Mesothelial cell of epicardium (in vitro differentiated cells): ENCODE data around the gene SMIM38. TPM values are rescaled to one million over a fixed set of nuclear protein-coding genes. Genes with fewer than 3 reads are reported as not detected.

Experiments used
- DNase-seq, 2 experiments: peaks; one replicate each; pipeline ENCODE4 v3.0.0; 2021; ENCODE audit warnings: low spot score in 2 of 2; ENCODE audit not compliant: unreplicated experiment in 2 of 2
- H3K27ac Mint-ChIP-seq: 2 replicates; pipeline ENCODE4 v1.8.0; 2021; ENCODE audit warnings: mixed read lengths
- H3K27me3 Mint-ChIP-seq: 2 replicates; pipeline ENCODE4 v1.8.0; 2021; ENCODE audit warnings: low read depth, mixed read lengths
- H3K36me3 Mint-ChIP-seq: 2 replicates; pipeline ENCODE4 v1.8.0; 2021; ENCODE audit warnings: mixed read lengths
- H3K4me1 Mint-ChIP-seq: 2 replicates; pipeline ENCODE4 v1.8.0; 2021; ENCODE audit warnings: mixed read lengths
- H3K4me3 Mint-ChIP-seq: 2 replicates; pipeline ENCODE4 v1.8.0; 2021; ENCODE audit warnings: mild to moderate bottlenecking, moderate library complexity, mixed read lengths
- H3K9me3 Mint-ChIP-seq: 2 replicates; pipeline ENCODE4 v1.8.0; 2021; ENCODE audit warnings: mixed read lengths
- total RNA-seq: library from RNA; stranded (reverse); gene quantifications from 3 replicates; pipeline ENCODE4 v1.2.1, GENCODE V29; 2021
- TF ChIP-seq, protein P1 (sequence below): fragments of 200-600 bp; sonication (generic); IDR thresholded peaks from one replicate; pipeline ENCODE4 v1.5.0; 2021; ENCODE audit warnings: antibody characterized with exemption; ENCODE audit not compliant: unreplicated experiment

SMIM38 gene
- total RNA-seq, 1 donor from 2014 or later: 2.5 TPM

DNA sequence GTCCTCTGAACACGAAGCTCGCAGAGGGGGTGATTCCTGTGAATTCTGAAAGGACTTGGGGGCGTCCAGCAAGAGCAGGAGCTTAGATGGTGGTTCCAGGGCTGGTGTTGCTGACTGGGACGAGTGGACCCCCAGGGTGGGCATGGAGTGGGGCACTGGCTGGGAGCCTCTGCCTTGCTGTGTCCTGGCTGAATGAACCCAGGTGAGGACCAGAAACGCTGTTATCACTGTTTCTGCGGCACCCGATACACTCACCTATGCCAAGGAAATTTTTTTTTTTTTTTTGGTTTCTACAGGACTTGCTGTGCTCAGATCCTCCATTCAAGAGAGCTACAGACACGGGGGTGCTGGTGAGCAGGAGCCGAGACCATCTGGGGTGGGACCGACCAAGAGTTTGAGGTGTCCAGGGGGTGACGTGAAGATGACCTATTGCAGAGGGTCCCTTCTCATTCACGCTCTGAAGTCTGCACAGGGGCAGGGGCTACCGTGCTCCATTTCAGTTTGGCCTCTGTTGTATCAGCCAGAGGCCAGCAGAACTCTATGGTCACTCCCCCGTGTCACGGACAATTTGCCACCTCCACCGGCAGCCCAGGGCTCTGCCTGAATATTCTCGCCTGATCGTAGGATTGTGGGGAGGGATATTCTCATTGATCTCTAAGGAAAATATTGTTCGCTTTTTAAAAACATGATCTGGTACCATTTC, 3.6 kb downstream of the SMIM38 start:
- peaks cover 2% of the 10 kb centered on the region for H3K36me3 Mint-ChIP-seq
- no peak for DNase-seq
- H3K4me3 Mint-ChIP-seq: no peak overlapping the region
- H3K27me3 Mint-ChIP-seq: no peaks in the 10 kb centered on the region
- TF ChIP-seq, protein P1, sequence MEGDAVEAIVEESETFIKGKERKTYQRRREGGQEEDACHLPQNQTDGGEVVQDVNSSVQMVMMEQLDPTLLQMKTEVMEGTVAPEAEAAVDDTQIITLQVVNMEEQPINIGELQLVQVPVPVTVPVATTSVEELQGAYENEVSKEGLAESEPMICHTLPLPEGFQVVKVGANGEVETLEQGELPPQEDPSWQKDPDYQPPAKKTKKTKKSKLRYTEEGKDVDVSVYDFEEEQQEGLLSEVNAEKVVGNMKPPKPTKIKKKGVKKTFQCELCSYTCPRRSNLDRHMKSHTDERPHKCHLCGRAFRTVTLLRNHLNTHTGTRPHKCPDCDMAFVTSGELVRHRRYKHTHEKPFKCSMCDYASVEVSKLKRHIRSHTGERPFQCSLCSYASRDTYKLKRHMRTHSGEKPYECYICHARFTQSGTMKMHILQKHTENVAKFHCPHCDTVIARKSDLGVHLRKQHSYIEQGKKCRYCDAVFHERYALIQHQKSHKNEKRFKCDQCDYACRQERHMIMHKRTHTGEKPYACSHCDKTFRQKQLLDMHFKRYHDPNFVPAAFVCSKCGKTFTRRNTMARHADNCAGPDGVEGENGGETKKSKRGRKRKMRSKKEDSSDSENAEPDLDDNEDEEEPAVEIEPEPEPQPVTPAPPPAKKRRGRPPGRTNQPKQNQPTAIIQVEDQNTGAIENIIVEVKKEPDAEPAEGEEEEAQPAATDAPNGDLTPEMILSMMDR: no peak
- H3K27ac Mint-ChIP-seq: no peak overlapping the region
- H3K4me1 Mint-ChIP-seq: peaks cover 6% of the 10 kb centered on the region
- H3K9me3 Mint-ChIP-seq: peaks cover 17% of the 10 kb centered on the region

DNA sequence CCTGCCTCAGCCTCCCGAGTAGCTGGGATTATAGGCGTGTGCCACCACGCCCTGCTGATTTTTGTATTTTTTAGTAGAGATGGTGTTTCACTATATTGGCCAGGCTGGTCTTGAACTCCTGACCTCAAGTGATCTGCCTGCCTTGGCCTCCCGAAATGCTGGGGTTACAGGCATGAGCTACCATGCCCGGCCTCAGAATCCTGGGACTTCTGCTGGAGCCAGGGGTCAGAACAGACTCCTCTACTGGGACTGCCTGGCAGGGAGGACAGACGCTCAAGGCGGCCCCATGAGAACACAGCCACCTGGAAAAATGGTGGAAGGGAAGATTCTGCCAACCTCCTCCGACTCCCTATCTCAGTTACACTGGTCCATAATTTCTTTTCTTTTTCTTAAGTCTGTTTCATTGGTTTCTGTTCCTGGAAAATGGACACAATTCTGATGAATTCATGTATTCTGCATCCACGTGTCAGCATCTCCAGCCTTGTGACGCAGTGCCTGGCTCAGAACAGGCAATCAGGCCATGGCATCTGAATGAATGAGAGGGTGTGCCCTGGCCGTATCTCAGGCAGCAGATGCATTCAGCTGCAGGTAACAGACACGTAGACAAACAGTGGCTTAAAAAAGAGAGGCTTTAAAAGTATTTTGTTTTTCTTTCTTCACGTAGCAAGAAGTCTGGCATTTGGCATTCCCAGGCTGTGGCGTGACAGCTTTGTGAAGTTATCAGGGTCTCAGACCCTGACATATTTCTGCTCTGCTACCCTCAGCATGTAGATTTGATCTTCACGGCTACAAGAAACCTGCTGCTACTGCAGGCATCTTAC, 4.8 kb downstream of the SMIM38 start:
- Mint-ChIP-seq H3K4me1 (peaks cover 6% of the 10 kb centered on the region), H3K4me3 (no peak overlapping the region), H3K36me3 (peaks cover 2% of the 10 kb centered on the region), H3K9me3 (peaks cover 17% of the 10 kb centered on the region), H3K27ac (no peak overlapping the region), H3K27me3 (peaks cover 4% of the 10 kb centered on the region)
- TF ChIP-seq, protein P1: no peak
- DNase-seq: no peak

DNA sequence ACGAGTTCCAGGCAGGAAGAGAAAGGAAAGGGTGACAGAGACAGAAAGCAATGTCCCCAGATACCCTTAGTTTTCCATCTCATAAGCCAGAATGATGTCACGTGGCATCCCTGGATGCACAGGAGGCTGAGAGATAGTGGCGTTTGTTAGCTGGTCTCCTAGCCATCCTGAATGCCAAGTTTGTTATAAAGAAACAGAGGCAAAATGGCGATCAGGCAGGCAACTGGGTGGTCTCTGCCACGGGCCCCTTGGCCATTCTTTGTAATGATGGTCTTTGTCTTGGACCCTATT, 5.3 kb downstream of the SMIM38 start:
- Mint-ChIP-seq H3K36me3 (peaks cover 2% of the 10 kb centered on the region), H3K27ac (no peak overlapping the region), H3K4me3 (no peak overlapping the region), H3K27me3 (peaks cover 5% of the 10 kb centered on the region), H3K9me3 (peaks cover 17% of the 10 kb centered on the region), H3K4me1 (peaks cover 6% of the 10 kb centered on the region)
- TF ChIP-seq, protein P1: no peak
- DNase-seq: no peak

DNA sequence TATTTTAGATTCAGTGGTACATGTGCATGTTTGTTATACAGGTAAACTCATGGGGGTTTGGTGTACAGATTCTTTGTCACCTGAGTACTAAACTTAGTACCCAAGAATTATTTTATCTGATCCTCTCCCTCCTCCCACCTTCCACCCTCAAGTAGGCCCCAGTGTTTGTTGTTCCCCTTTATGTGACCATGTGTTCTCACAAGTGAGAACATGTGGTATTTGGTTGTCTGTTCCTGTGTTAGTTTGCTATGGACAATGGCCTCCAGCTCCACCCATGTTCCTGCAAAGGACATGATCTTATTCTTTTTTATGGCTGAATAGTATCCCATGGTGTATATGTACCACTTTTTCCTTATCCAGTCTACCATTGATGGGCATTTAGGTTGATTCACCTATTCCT, 6.8 kb downstream of the SMIM38 start:
- no peak for DNase-seq
- no peak overlapping the region for H3K27ac Mint-ChIP-seq
- H3K9me3 Mint-ChIP-seq: peaks cover 17% of the 10 kb centered on the region
- TF ChIP-seq, protein P1: no peak
- peaks cover 16% of the 10 kb centered on the region for H3K27me3 Mint-ChIP-seq
- H3K4me1 Mint-ChIP-seq: no peaks in the 10 kb centered on the region
- H3K36me3 Mint-ChIP-seq: peaks cover 2% of the 10 kb centered on the region
- H3K4me3 Mint-ChIP-seq: no peak overlapping the region

DNA sequence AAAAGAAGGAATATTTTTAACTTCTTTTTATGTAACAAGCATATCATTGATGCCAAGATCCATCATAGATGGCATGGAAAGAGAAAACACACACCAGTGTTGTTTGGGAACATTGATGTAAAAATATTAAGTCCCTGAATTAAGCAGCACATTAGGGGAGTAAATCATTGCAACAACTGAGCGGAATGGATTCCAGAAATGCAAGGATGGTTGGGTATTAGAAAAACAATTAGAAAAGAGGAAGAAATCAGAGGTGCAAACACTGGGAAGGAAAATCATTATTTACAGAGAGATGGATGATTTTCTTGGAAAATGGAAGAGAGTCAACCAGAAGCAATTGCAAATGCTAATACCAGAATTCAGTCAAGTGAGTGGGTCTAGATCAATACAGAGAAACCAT, 8.1 kb downstream of the SMIM38 start:
- H3K9me3 Mint-ChIP-seq: peaks cover 17% of the 10 kb centered on the region
- no peak overlapping the region for H3K4me3 Mint-ChIP-seq
- H3K27me3 Mint-ChIP-seq: peaks cover 20% of the 10 kb centered on the region
- TF ChIP-seq, protein P1: no peak
- no peak overlapping the region for H3K27ac Mint-ChIP-seq
- no peaks in the 10 kb centered on the region for H3K4me1 Mint-ChIP-seq
- DNase-seq: no peak
- H3K36me3 Mint-ChIP-seq: peaks cover 2% of the 10 kb centered on the region
